Germinal center (tissue), 1 donor: Measurements from ENCODE around the gene OLIG3.

ENCODE experiments used
- DNase-seq: peaks from one replicate; pipeline ENCODE4 v3.0.0; 2012; ENCODE audit warnings: mixed read lengths, low spot score

OLIG3 gene

GRCh38 chr6:137494281-137494987 lies at the start of gene OLIG3:
Gene OLIG3 (minus strand): TSS chr6:137494394. CDS start chr6:137494170, 224 bp downstream.
- no peak for DNase-seq

- DNase-seq: no peak
These were observed 48.9 kb upstream of the OLIG3 start for GRCh38 chr6:137543114-137543513.

GRCh38 chr6:137542713-137543112 lies 48.5 kb upstream of the OLIG3 start:
- DNase-seq: no peak

GRCh38 chr6:137541534-137542063 lies 47.4 kb upstream of the OLIG3 start:
- DNase-seq: no peak

DNA sequence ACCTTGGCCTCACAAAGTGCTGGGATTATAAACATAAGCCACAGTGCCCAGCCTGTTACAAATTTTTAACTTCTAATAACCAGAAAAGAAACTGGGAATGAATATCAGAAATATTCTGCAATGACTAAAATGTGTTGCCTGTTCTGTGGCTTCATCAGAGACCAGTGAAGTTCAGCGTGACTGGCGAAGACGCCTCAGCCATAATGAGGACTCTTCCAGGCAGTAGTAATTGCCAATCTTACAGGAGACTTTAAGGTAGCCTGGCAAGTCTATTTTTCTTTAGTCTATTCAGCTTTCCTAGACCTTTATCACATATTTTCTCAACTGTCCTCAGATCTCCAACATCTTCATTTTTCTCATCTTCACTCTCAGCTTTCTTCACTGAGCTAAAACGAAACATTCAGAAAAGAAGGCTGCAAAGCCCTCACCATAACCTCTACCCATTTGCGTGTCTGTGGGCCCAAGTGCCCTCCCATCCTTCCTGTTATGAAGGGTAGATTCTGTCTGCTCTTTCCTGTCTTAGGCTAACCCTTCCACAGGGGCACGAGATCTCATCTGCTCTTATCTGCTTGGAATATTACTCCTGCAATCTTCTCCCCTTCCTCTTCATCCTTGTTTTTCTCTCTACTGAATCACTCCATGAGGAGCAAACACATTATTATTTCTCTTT lies 42.0 kb upstream of the OLIG3 start:
- DNase-seq: no peak

DNA sequence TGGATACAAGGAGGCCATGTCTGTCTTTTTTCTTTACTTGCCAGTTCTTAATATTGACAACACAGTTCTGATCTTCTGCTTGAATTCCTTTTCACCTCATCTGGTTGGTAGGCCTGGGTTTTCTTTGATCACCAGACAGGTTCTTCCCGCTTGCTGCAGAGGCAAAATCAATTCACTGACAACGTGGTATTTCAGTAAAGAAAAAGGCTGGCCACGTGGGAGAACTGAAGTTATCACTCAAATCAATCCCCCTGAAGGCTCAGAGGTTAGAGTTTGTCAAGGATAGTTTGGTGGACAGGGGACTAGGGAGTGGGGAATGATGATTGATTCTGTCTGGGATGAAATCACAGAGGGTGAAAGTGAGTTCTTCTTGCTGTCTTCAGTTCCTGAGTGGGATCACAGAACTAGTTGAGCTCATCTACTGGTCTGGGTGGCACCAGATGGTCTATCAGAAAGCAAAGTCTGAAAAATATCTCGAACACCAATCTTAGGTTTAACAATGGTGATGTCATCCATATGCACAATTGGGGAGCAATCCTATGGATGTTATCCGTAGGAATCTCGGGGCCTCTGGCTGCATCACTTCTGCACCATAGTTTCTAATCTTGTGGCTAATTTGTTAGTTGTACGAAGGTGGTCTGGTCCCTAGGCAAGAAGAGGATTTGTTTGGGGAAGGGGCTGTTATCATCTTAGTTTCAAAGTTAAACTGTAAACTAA lies 37.3 kb upstream of the OLIG3 start:
- no peak for DNase-seq

DNA sequence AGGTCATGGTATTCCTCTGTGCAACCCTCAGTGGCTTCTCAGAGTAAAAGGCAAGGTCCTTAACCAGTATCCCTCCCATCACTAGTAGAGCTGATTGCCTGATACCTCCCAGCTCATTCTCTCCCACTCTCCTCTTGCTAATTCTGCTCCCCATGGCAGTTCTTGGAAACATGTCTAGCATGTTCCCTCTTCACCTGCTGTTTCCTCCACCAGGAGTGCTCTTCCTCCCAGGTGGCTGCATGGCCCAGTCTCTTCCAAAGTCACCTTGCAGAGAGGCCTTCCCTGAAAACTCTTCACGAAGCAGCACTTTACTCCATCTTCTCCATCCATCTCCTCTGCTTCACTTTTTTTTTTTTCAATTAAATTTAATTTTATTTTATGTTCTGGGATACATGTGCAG lies 36.2 kb upstream of the OLIG3 start:
- no peak for DNase-seq

DNA sequence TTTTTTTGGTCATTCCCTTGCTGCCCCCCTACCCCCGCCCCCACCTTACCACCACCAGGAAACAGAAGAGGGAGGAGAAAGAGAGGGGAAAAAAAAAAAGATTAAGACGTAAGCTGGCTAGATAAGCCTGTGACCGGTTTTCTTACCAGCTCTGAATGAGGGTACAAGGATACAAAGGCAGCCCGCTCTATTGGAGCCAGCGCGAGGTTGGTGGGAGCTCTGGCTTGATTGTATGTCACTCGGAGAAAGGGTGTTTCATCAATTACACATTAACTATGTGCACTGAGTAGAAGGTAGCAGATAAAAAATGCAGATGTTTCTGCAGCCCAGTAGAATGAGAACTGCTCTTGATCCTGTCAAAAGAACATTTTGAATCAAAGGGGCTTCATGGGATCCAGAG lies 28.6 kb upstream of the OLIG3 start:
- DNase-seq: no peak

DNA sequence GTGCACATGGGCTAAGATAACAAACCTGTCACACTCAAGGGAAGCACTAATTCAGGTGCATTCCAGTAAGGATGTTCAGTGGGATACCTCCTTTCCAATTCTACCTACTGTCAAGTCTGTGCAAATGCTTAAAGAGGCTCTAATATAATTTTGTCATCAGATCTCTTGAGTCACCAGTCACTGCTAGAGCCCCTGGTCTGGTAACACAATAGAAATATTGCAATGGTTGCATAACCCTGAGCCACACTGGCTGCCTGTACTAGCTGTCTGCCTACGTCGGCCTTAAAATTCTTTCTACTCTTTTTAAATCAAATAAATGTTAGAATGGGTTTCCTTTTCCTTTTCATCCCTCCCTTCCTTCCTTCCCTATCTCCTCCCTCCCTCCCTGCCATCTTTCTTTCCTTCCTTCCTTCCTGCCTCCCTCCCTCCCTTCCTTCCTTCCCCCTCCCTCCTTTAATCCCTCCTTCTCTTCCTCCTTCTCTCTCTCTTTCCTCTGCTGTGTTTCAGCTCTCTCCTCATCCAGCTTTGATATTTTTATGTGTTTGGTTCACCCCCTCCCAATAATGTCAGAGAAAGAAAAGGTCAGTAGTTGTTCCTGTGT lies 28.1 kb upstream of the OLIG3 start:
- no peak for DNase-seq

DNA sequence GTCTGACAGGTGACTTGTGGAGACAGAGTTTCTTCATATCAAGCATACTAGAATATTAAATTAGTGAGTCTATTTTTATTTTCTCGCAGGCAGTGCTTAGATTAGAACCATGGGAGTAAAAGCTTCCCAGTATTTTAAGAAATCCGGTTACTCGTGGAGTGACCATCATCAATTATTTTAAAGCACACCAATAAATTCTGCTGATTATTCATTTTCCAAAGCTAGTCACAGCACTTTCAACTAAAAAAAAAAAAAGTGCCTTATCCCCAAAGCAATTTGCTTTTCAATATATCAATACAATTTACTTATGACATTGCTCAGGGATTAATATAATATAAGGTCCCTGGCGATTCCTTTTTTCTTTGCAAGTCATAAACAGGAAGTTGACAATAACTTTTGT lies 26.3 kb upstream of the OLIG3 start:
- DNase-seq: no peak

DNA sequence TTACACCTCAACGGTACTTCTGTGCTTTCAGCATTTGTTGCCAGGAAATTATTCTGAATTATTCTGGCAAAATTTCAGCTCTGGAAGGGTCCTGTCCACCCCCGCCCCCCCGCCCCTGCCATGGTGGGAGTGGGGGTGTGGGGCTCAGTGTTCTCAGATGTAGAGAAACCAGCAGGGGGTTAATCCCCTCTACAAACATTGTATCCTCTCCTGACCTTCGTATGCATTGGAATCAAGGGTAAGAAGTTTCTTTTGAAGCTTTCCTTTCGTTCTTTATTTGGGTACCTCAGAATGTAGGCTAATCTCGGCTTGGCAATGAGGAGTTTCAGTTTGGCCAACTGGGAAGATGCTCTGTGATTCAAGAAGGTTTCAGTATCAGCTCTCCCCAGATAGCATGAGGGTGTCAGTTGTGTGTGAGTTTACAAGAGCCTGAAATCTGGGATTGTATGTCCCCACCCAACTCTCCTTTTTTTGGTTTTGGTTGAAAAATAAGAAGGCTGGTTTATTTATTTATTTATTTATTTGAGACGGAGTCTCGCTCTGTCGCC lies 25.5 kb upstream of the OLIG3 start:
- DNase-seq: no peak

DNA sequence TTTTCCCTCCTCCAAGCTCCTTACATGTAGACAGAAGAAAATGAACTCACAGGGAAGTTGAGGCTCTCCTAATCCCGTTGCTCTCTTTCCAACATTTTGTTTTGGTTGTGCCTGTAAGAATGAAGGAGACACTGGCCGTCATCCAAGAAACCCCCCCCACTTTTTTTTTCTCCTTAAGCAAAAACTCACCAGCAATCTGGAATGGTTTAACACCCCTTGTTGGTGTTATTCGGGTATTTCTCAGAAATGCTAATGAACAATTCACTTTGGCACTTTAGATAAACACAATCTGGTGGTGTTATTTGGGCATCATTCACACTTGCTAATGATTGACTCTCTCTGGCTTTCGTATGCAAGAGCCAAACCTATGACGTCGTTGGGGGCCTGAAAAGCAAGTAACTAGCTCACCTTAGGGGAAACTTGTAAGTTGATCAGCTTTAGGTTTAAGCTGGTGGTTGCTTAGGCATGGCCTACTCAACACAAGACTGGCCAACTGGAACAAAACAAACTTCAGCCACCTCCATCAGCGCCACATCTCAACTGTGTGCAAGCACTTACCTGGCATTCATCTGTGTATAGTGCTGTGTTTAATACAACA lies 24.3 kb upstream of the OLIG3 start:
- no peak for DNase-seq

- no peak for DNase-seq
These were observed 20.2 kb upstream of the OLIG3 start for GRCh38 chr6:137514418-137514817.

DNA sequence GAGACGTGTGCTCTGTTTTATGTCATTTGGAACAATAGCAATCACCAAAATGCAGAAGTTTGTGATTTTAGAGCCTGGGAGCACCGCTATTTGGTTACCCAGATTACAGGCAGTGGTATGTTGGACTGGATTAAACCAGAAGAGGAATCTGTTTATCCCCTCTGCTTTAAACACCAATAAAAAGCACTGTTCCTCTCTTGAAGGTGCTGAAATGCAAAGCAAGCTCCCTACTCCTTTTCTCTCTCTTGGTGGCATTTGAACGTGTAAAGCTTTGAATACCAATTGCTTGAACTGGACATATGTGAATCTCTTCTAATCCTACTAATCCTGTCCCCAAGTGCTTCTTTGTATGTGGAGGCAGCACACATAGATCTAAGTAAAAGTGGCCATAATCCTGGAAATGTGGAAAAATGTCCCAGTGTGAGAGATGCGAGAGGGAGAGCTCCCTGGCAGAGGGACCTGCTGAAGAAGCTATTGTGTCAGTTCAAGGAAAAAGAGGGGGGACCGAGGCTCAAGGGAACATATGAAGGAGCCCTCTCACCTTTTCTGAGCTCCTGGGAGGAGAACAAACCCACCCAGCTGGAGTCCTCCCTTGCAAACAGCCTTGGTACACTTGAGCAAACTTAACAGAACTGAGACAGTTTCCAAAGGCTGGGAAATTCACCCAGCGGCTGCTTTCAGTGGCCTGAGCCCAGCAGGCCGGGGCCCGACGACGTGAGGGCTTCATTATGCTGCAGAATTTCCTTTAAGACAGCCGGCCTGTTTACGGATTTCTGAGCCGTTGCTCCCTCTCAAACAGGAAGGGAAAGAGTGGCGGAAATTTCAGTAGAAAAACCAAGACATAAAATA lies 18.8 kb upstream of the OLIG3 start:
- no peak for DNase-seq

DNA sequence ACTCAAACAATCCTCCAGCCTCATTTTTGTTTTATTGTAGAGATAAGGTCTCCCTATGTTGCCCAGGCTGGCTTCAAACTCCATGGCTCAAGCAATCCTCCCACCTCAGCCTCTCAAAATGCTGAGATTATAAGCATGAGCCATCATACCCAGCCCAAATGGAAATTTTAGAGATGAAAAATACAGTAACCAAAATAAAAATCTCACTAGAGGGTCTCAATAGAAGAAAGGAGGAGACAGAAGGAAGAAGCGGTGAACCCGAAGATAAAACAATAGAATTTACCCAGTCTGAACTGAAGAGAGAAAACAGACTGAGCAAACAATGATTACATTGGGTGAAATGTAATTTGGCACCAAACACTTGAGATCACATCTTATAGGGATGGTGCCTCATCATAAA lies 16.7 kb upstream of the OLIG3 start:
- DNase-seq: no peak

- no peak for DNase-seq
These were observed 4.4 kb upstream of the OLIG3 start for GRCh38 chr6:137498481-137499190.

GRCh38 chr6:137497721-137498463 lies 3.7 kb upstream of the OLIG3 start:
- DNase-seq: no peak

DNA sequence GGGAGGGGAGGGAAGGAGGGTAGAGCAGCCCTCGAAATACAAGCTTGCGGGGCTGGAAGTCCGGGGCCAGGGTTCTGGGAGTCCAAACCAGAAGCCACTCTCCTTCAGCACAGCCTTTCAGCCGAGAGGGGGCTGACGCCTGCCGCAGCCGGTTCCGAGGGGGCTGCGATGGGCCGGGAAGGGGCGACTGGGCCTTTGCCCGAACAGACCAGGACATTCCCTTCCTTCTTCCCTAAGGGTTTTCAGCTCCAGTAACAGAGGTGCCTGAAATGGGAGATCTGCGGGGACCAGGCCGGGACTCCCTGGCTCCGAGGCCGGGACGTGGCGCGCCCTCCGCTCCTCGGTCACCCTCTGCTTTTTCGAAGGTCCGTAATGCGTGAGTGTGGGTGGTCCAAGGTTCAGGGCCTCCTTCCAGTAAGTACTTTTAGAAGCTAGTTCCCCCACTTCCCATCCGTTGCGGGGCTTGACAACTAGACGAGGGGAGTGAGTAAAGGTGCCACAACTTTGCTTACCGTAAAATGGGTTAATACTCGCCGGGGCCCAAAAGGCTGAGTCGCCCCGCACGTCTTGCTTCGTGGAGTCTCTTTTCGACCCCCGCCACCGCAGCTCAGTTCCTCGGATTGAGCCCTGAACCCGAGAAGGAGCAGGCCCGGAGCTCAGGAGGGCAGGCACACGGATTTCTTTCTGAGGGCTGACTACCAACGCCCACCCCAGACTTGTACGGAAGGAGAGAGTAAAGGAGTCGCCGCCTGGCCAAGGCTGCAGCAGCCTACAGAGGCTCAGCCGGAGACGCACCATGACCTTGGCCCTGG lies 2.9 kb upstream of the OLIG3 start:
- no peak for DNase-seq

- no peak for DNase-seq
These were observed 2.2 kb upstream of the OLIG3 start for GRCh38 chr6:137496368-137496767.
